ENCODE data around the gene DHODH.

DHODH gene

DNA sequence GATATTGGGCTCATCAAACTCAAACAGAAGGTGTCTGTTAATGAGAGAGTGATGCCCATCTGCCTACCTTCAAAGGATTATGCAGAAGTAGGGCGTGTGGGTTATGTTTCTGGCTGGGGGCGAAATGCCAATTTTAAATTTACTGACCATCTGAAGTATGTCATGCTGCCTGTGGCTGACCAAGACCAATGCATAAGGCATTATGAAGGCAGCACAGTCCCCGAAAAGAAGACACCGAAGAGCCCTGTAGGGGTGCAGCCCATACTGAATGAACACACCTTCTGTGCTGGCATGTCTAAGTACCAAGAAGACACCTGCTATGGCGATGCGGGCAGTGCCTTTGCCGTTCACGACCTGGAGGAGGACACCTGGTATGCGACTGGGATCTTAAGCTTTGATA is 51.9 kb downstream of the DHODH start:
- ChIA-PET CTCF (no interaction called here), POLR2A (ENCODE audit: low non-redundant PET) (no interaction called here)
- TF ChIP-seq, protein P1, sequence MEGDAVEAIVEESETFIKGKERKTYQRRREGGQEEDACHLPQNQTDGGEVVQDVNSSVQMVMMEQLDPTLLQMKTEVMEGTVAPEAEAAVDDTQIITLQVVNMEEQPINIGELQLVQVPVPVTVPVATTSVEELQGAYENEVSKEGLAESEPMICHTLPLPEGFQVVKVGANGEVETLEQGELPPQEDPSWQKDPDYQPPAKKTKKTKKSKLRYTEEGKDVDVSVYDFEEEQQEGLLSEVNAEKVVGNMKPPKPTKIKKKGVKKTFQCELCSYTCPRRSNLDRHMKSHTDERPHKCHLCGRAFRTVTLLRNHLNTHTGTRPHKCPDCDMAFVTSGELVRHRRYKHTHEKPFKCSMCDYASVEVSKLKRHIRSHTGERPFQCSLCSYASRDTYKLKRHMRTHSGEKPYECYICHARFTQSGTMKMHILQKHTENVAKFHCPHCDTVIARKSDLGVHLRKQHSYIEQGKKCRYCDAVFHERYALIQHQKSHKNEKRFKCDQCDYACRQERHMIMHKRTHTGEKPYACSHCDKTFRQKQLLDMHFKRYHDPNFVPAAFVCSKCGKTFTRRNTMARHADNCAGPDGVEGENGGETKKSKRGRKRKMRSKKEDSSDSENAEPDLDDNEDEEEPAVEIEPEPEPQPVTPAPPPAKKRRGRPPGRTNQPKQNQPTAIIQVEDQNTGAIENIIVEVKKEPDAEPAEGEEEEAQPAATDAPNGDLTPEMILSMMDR (conservative IDR thresholded peaks at IDR 0.05; ENCODE audit: low read depth), result no peak
- no peak for DNase-seq (ENCODE audit: low spot score)
- no peak overlapping the region for H3K27ac ChIP-seq

DNA sequence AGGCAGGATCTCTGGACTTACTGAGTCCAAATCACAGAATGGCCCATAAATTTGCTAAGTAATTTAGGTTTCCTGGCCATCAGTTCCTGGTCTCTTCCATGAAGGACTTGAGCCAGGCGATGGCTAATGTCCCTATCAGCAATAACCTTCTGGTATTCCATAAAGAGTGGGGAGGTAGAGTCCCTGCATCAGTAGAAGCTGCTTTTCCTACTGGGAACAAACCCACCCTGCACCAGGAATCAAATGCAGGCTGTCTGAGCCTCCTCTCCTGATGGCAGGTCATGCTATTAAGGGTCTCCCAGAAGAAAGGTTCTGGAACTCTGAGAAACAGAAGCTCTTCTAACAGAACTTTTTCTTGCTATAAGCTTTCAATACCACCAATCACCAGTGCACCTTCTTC is 53.0 kb downstream of the DHODH start:
- TF ChIP-seq, protein P1 (conservative IDR thresholded peaks at IDR 0.05; ENCODE audit: low read depth), result no peak
- no peak for DNase-seq (ENCODE audit: low spot score)
- H3K27ac ChIP-seq, result no peak overlapping the region
- CTCF ChIA-PET, result interaction anchor here (0.6 kb wide), 2 partner anchors 295 to 1403 kb away, joined by 3 to 4 read pairs; no protein-coding TSS in a partner anchor
- POLR2A ChIA-PET (ENCODE audit: low non-redundant PET), result no interaction called here

DNA sequence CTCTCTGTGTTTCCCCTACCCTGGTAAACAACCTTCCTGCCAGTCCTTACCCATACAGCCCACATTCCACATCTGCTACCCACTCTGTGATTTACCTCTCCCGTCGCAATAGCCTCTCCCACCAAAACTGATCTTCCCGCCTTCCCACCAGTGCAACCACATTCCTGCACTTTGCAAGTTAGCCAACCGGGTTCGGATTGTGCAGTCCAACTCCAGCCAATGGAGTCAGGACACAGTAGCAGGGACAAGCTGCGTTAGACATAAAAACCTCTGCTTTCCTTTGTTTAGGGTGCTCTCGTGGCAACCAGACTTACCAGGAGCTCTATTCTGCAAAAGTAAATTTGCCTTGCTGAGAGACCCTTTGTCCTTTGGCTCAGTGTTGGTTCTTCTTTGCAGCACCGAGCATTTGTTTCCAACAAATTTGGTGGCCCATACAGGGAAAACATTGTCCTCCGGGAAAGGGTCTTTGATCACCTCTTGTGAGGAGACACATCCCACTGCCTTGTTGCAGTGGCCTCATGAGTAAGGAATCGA is 55.9 kb downstream of the DHODH start:
- no peak for DNase-seq (ENCODE audit: low spot score)
- H3K27ac ChIP-seq, result no peak overlapping the region
- POLR2A ChIA-PET (ENCODE audit: low non-redundant PET), result no interaction called here
- CTCF ChIA-PET, result no interaction called here
- TF ChIP-seq, protein P1 (conservative IDR thresholded peaks at IDR 0.05; ENCODE audit: low read depth), result no peak

DNA sequence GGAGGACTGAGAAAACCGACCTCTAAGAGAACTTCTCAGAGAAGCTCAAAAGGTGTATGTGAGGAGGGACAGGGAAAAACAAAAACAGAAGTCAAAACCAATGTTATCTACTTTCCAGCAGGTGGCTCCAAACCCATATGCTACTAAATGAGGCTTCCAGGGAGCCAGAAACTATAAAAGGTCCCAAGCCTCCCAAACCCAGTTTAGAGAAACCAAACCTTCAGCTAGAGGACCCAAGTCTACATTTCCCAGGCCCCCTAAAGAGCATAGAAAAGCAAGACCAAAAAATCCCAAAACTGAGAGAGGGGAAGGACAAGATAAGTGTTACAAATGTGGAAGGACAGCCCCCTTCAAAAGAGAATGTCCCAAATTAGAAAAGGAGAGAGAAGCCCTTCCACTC is 58.2 kb downstream of the DHODH start:
- ChIA-PET POLR2A (ENCODE audit: low non-redundant PET) (no interaction called here), CTCF (interaction anchor here (0.6 to 1.1 kb wide), 8 partner anchors 9 to 1183 kb away, joined by 3 to 6 read pairs (median 3); no protein-coding TSS in a partner anchor)
- TF ChIP-seq, protein P1 (conservative IDR thresholded peaks at IDR 0.05; ENCODE audit: low read depth), result peak; percentile 67
- no peak overlapping the region for H3K27ac ChIP-seq
- peak; percentile 36 for DNase-seq (ENCODE audit: low spot score)

DNA sequence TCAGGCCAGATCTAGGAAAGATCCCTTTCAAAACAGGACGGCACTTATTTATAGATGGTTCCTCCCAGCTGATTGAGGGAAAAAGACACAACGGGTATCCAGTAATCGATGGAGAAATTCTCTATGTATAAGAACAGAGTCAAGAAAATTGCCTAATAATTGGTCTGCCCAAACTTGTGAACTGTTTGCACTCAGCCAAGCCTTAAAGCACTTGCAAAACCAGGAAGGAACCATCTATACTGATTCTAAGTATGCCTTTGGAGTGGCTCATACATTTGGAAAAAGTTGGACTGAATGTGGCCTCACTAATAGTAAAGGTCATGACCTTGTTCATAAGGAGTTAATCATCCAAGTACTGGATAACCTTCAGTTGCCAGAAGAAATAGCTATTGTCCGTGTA is 60.4 kb downstream of the DHODH start:
- DNase-seq (ENCODE audit: low spot score), result no peak
- no peak overlapping the region for H3K27ac ChIP-seq
- TF ChIP-seq, protein P1 (conservative IDR thresholded peaks at IDR 0.05; ENCODE audit: low read depth), result no peak
- POLR2A ChIA-PET (ENCODE audit: low non-redundant PET), result no interaction called here
- CTCF ChIA-PET, result interaction anchor here (1.6 kb wide), 1 partner anchor 24 kb away, joined by 9 read pairs; the partner anchor contains the start of genes DHX38 and TXNL4B

DNA sequence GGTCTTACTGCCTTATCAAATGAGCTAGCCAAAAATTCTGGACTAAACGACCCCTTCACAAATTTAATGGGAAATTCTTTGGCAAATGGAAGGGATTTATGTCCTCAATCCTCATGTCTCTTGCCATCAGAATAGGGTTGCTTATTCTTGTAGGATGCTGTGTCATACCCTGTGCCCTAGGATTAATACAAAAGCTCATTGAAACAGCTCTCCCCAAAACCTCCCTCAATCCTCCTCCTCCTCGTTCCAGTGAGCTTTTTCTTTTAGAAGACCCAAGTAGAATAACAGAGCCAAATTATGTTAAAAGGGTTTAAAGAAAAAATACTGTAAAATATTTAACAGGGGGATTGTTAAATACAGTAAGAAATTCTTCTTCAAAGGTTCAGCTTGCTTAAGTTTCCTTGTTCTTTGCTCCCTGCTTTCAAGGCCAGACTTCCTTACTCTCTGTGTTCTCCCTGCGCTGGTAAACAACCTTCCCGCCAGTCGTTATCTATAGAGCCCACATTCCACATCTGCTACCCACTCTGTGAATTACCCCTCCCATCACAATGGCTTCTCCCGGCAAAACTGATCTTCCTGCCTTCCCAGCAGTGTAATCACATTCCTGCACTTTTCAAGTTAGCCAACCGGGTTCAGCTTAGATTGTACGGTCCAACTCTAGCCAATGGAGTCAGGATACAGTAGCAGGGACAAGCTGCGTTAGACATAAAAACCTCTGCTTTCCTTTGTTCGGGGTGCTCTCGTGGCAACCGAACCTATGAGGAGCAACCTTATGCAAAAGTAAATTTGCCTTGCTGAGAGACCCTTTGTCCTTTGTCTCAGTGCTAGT is 64.2 kb downstream of the DHODH start:
- ChIA-PET CTCF (interaction anchor here (0.6 kb wide), 2 partner anchors 98 to 413 kb away, joined by 3 to 6 read pairs; no protein-coding TSS in a partner anchor), POLR2A (ENCODE audit: low non-redundant PET) (no interaction called here)
- H3K27ac ChIP-seq, result no peak overlapping the region
- TF ChIP-seq, protein P1 (conservative IDR thresholded peaks at IDR 0.05; ENCODE audit: low read depth), result no peak
- no peak for DNase-seq (ENCODE audit: low spot score)
